HG02885 (cell line): ENCODE measurements around the gene TMED8.
"Not testable (repeated sequence)": the region's sequence is repeated elsewhere in the genome, so short reads cannot be mapped to it uniquely, and the experiment has no call there.

Experiments
- ATAC-seq: cut with Tn5 transposase; IDR thresholded peaks from one replicate; pipeline ENCODE4 v1.9.1; 2021; ENCODE audit warnings: mild to moderate bottlenecking; ENCODE audit not compliant: unreplicated experiment, poor library complexity

The TMED8 gene

GRCh38 chr14:77369285-77369684 is 7.6 kb downstream of the TMED8 start:
- no peak for ATAC-seq

- ATAC-seq = no peak
Observed at GRCh38 chr14:77364146-77364545, 12.7 kb downstream of the TMED8 start.

- no peak for ATAC-seq
Observed at GRCh38 chr14:77359626-77360025, 17.3 kb downstream of the TMED8 start.

- no peak for ATAC-seq
Observed at GRCh38 chr14:77356899-77357298, 20.0 kb downstream of the TMED8 start.

GRCh38 chr14:77355811-77356210 is 21.1 kb downstream of the TMED8 start:
- no peak for ATAC-seq

GRCh38 chr14:77353469-77354141 is 23.3 kb downstream of the TMED8 start:
- ATAC-seq = no peak

GRCh38 chr14:77347751-77348150 is 29.1 kb downstream of the TMED8 start:
- no peak for ATAC-seq

GRCh38 chr14:77346495-77346894 is 30.4 kb downstream of the TMED8 start:
- ATAC-seq = no peak

GRCh38 chr14:77344377-77344996 is 32.4 kb downstream of the TMED8 start:
- ATAC-seq = no peak

GRCh38 chr14:77343662-77344061 is 33.2 kb downstream of the TMED8 start:
- ATAC-seq = no peak

GRCh38 chr14:77342726-77343397 is 34.0 kb downstream of the TMED8 start:
- no peak for ATAC-seq

GRCh38 chr14:77340389-77340788 is 36.5 kb downstream of the TMED8 start:
- no peak for ATAC-seq

- no peak for ATAC-seq
Observed at GRCh38 chr14:77339407-77339806, 37.5 kb downstream of the TMED8 start.

- ATAC-seq = no peak
Observed at GRCh38 chr14:77338302-77338701, 38.6 kb downstream of the TMED8 start.

- no peak for ATAC-seq
Observed at GRCh38 chr14:77337880-77338279, 39.0 kb downstream of the TMED8 start.

GRCh38 chr14:77337255-77337654 is 39.6 kb downstream of the TMED8 start:
- not testable (repeated sequence) for ATAC-seq

- ATAC-seq = no peak
Observed at GRCh38 chr14:77335576-77335975, 41.3 kb downstream of the TMED8 start.

GRCh38 chr14:77329872-77330271 is 47.0 kb downstream of the TMED8 start:
- no peak for ATAC-seq

GRCh38 chr14:77327111-77327510 is 49.8 kb downstream of the TMED8 start:
- no peak for ATAC-seq

- no peak for ATAC-seq
Observed at GRCh38 chr14:77325746-77326094, 51.2 kb downstream of the TMED8 start.

- ATAC-seq = no peak
Observed at GRCh38 chr14:77324816-77325745, 51.8 kb downstream of the TMED8 start.
